SK-N-DZ (cell line): Measurements from ENCODE around the gene PEX14.

Experiments
- DNase-seq: peaks from one replicate; pipeline ENCODE4 v3.0.0-alpha.2; 2015; ENCODE audit warnings: low spot score

PEX14 gene

GRCh38 chr1:10615932-10616671, 141.4 kb downstream of the PEX14 start:
- no peak for DNase-seq

- DNase-seq, result no peak
These were observed 141.9 kb downstream of the PEX14 start for GRCh38 chr1:10616696-10617095.

GRCh38 chr1:10617318-10617717, 142.6 kb downstream of the PEX14 start:
- no peak for DNase-seq

- DNase-seq, result no peak
These were observed 143.5 kb downstream of the PEX14 start for GRCh38 chr1:10617931-10618885.

GRCh38 chr1:10620776-10621175, 146.0 kb downstream of the PEX14 start:
- no peak for DNase-seq

GRCh38 chr1:10621906-10622305, 147.2 kb downstream of the PEX14 start:
- DNase-seq, result no peak

- DNase-seq, result no peak
These were observed 148.3 kb downstream of the PEX14 start for GRCh38 chr1:10622910-10623685.

GRCh38 chr1:10623686-10624145, 149.0 kb downstream of the PEX14 start:
- DNase-seq, result no peak

- DNase-seq, result no peak
These were observed 149.7 kb downstream of the PEX14 start for GRCh38 chr1:10624256-10625050.

- no peak for DNase-seq
These were observed 150.3 kb downstream of the PEX14 start for GRCh38 chr1:10625076-10625475.

- no peak for DNase-seq
These were observed 150.8 kb downstream of the PEX14 start for GRCh38 chr1:10625554-10625953.

- no peak for DNase-seq
These were observed 151.5 kb downstream of the PEX14 start for GRCh38 chr1:10626131-10626731.

- no peak for DNase-seq
These were observed 152.2 kb downstream of the PEX14 start for GRCh38 chr1:10626791-10627410.

- no peak for DNase-seq
These were observed 153.9 kb downstream of the PEX14 start for GRCh38 chr1:10628685-10629084.

GRCh38 chr1:10629091-10629815, 154.5 kb downstream of the PEX14 start:
- DNase-seq, result no peak

GRCh38 chr1:10629816-10630571, 155.2 kb downstream of the PEX14 start:
- no peak for DNase-seq

GRCh38 chr1:10630661-10631120, 155.9 kb downstream of the PEX14 start:
- DNase-seq, result no peak

- DNase-seq, result no peak
These were observed 156.5 kb downstream of the PEX14 start for GRCh38 chr1:10631121-10631810.
